ENCODE data around the gene MCCC1.
"Not testable (repeated sequence)": the region's sequence is repeated elsewhere in the genome, so short reads cannot be mapped to it uniquely, and the experiment has no call there.

Gene MCCC1

DNA sequence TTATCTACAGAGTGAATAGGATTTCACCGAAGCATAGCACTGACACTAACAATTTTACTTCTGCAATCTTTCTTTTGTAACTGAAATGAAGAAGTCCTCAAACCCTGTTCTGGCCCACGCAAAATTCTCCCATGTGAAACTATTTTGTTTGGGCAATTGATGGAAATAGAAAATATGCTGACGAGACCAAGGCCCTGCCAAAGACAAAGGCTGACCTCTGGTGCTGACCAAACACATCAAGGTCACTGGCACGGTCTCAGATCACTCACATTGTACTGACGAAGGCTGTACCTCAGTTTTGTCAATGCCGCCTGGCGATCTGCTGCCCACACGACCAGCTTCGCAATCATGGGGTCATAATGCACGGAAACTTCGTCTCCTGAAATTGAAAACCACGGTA, 60.5 kb downstream of the MCCC1 start:
- no peak for DNase-seq

DNA sequence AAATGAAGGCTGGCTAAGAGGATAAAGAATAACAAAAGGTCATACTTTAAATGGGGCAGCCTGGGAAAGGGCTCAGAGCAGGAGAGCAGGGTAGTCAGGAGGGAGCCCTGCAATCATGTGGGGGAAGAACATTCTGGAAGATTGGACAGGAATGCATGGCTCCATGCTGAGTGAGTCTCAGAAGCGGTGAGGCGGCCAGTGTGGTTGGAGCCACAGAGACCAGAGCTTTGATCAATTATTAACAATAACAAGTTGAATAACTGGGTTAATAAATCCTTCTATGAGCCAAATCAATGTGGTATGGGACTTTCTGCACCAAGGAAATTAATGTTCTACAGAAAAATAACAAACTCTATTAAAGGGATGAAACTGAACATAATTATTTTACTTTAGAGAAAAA, 61.1 kb downstream of the MCCC1 start:
- no peak for DNase-seq

DNA sequence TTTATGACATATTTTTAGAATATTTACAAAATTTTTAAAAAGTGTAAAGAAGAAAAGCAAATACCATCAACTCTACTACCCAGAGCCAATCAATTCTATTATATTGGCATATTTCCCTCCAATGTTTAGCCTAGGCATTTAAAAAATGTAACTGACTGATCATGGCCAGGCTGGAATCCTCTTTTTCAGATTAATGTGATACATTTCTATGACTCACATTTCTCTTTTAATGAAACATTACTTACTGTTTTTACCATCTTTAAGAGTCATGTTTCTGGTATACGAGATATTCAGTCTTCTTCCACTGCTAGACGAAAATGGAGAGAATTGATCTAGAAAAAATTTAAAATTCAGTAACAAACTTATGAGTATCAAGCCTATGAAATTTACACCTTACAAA, 65.5 kb downstream of the MCCC1 start:
- no peak for DNase-seq

DNA sequence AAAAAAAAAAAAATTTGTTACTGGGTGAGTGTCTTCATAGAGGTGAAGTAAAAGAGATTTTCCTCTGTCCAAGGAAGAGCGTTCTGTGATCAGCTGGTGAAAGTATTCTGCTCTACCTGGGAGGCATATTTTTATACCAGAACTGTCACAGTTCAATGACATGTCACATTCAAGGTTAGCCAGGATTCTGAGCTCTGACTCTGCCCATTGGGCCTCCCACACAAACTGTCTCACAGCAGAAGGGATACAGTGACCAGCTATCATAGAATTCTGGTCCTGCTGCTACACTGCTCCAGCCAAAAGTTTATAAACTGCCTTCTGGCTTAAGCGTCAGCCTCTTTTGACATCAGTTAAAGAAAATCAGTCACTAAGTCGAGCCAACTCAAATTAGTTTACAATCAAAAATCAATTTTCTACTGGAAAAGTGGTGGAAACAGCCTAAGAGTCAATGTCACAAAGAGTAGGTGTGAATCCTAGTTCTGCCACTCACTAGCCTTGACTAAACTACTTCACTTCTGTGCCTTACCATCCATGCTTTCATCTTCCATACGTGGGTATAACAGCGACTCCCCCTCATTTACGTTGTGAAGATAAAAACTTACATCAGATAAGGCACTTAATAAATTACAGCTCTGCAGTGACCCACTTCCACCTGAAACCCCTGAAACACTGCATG, 66.3 kb downstream of the MCCC1 start:
- no peak for DNase-seq

DNA sequence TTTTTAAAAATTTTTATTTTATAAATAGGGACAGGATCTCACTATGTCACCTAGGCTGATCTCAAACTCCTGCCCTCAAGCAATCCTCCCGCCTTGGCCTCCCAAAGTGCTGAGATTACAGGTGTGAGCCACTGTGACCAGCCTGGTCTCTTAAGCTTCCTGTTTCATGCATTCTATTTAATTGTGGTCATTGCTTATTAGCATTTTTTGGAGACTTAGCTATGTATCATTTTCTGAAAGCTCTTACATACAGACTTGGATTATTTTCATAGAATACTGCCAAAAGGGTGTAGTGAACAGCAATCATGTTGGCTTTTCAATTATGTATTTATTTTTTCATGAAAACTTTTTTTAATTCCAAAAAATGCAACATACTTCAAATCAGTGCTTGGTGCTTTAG, 67.5 kb downstream of the MCCC1 start:
- no peak for DNase-seq

DNA sequence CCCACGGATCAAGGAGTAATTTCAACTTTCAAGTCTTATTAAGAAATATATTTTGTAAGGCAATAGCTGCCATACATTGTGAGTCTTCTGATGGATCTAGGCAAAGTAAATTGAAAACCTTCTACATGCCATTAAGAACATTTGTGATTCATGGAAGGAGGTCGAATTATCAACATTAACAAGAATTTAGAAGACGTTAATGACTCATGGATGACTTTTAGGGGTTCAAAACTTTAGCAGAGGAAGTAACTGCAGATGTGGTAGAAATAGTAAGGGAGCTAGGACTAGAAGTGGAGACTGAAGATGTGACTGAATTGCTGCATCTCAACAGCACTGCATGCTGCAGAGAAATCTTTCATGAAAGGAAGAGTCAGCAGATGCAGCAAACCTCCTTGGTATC, 70.9 kb downstream of the MCCC1 start:
- DNase-seq = no peak

DNA sequence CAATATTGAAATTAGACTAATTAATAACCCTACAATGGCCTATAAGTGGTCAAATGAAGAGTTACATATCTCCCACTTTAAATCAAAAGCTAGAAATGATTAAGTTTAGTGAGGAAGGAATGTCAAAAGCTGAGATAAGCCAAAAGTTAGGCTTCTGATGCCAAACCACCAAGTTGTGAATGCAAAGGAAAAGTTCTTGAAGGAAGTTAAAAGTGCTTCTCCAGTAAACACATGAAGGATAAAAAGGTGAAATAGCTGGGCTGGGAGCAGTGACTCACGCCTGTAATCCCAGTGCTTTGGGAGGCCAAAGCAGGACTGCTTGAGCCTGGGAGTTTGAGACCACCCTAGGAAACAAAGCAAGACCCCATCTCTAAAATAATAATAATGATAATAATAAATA, 72.0 kb downstream of the MCCC1 start:
- no peak for DNase-seq

DNA sequence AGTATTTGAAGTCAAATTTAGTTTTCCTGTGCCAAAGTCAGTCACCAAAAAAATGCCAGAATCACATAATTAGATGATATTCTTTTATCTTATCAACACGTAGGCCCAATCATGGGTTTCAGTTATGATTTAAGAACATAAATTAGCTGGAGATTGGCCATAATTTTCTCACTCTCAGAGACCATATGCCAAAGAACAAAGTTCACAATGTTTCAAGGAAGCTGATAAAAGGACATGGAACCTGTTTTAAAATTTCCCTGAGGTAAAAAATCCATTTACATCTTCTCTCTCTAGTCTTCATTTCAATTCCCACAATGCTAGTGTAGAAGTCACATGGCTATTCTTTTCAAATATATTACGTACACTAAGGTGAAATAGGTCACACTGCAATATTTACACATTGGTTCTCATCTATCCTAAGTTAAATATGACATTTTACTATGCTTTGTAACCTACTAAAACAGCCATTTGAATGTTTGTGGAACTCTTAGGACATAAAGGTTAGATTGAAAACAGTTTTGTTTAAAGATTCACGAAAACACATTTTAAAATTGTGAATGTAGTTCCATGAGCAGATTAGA, 76.3 kb downstream of the MCCC1 start:
- DNase-seq = no peak

DNA sequence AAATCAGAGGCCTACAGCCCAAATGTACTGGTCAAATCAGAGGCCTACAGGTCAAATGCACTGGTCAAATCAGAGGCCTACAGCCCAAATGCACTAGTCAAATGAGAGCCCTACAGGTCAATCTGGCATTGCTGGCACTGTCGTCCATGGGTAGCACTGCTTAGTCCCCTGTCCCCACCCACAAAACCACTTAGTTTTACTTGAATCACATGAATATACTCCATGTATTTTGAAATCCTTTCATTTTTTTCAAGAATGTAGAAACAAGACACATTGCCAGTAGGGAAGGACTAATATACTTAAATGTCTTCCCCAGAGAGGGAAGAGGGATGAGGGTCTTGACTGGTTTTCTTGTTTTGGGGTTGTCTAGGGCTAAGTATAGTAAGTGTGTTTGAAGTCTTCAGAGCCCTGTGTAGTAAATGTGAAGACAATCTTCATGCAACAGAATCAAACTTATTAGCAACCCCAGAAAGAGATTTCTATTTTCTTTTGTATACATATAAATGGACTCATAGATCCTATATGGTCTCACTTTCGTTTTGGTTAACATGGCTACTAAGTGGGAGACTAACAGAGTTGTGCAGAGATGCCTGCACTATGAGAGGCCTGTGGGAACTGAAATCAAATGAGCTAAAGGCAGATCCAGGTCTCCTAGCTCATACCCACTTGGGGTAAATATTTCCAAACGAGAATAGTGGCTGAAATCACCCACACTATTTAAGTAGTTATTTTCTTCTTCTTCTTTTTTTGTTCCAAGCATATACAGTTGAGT, 80.7 kb downstream of the MCCC1 start:
- DNase-seq = no peak

DNA sequence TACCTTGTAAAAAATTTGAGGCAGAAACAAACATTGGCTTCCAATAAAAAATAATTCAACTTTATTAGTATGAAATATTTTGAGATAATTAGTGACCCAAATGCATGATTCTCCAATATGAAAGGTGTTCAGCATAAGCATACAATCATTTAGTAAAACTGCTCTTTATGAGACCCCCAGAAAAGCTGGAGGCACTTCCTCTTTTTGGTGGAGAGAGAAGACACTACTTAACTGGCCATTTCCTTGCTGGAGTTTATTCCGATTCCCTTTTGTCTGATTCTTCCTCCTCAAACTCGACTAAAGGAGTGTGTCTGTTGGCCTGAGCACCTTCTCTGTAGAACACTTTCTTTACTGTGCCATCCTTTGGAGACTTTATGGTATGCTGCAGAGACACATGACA, 84.1 kb downstream of the MCCC1 start:
- DNase-seq = no peak

DNA sequence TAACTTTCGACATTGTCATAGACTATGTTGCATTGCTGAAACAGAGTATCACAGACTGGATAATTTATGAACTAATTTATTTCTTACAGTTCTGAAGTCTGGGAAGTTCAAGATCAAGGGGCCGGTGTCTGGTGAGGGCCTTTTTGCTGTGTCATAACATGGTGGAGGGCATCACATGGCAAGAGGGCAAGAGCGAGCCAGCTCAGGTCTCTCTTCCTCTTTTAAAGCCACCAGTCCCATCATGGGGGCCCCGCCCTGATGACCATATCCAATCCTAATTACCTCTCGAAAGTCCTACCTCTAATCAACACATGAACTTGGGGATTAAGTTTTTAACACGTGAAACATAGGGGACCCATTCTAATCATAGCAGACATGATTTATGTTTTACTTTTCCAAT, 85.4 kb downstream of the MCCC1 start:
- no peak for DNase-seq

DNA sequence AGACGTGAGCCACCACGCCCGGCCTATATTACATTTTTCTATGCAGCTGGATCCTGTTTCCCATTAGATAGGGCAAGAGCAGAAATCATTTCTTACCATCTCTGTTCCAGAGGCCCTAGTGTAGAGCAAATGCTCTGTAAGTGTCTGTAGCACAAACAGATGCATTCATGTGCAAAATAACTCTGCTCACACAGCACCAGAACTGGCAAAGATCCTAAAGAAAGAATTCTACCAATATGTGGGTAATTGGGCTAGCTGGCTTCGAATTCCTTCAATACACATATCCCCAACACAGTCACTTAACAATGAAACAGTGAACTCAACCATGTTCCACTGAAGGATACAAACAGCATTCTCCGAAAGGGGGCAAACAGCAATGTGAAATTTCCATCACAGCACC, 86.2 kb downstream of the MCCC1 start:
- DNase-seq = no peak

DNA sequence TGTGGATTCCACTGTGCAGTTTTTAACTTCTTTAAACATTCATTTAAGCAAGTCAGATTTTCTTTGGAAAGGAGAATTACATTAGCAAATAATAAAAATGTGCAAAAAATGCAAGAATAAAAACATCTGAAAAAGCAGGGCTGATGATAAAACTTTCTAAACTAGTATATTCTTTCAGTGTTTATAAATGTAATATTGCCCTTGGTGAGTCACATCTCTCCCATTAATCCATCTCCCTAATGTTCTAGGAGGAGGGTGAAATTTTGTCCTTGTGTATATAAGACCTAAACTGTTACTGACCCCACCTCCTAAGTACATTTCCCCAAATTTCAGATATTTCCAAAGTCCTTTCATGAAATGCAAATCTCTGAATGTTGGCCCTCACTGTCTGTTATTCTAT, 90.5 kb downstream of the MCCC1 start:
- no peak for DNase-seq

DNA sequence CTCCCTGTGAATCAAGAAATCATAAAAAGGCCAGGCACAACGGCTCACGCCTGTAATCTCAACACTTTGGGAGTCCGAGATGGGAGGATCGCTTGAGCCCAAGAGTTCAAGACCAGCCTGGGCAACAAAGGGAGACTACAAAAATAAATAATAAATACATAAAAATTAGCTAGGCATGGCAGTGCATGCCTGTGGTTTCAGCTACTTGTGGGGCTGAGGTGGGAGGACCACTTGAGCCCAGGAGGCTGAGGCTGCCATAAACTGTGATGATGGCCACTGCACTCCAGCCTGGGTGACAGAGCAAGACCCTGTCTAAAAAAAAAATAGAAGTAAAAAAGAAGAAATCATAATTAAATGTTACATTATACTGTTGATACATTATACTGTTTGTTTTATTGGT, 91.0 kb downstream of the MCCC1 start:
- DNase-seq = no peak

DNA sequence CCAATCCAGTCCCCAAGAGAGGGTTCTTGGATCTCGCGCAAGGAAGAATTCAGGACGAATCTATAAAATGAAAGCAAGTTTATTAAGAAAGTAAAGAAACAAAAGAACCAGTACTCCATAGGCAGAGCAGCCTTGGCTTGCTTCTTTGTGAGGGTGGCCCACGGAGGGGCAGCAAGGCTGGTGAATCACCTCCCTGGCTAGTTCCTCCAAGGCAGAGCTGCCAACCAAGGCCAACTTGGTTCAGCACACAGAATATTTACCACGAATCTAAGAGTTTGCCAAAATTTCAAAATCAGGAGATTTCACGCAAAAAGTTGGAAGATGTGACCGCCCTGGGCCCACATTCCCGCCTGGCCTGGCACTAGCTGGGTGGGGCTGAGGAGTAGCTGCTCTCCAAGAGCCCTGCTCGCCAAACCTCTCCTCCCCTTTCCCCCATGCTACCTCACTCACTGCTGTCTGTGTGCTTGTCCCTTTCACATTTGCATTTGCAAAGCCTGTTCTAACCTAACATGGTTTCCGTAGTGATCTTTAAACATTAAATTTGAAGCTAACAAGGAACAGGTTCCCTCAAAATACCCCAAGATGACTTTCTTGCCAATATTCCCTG, 92.8 kb downstream of the MCCC1 start:
- no peak for DNase-seq

DNA sequence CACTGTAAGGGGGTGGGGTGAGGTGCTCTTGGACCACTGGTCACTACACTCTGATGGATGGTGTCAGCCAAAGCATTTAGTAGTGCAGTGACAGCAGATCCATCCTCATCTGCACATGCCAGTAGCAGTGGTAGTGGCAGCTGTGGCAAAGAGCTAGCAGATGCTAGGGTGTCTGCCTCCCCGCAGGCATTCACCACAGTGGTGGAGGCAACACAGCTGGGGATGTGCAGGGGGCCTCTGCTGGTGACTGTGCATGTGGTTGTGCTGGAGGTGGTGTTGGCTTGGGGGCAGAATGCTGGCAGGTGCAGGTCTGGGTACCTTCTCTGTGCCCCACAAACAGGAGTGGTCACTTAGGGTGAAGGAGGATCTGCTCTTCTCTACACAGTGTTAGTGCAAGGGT, 99.5 kb downstream of the MCCC1 start:
- DNase-seq = no peak

DNA sequence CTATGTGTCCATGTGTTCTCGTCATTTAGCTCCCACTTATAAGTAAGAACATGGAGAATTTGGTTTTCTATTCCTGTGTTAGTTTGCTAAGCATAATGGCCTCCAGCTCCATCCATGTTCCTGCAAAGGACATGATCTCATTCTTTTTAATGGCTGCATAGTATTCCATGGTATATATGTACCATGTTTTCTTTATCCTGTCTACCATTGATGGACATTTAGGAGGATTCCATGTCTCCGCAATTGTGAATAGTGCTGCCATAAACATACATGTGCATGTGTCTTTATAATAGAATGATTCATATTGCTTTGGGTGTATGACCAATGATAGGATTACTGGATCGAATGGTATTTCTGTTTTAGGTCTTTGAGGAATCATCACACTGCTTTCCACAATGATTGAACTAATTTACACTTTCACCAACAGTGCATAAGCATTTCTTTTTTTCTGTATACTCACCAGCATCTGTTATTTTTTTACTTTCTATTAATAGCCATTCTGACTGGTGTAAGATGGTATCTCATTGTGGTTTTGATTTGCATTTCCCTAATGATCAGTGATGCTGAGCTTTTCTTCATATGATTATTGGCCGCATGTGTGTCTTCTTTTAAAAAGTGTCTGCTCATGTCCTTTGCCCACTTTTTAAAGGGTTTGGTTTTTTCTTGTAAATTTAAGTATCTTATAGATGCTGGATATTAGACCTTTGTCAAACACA, 105.7 kb downstream of the MCCC1 start:
- DNase-seq = not testable (repeated sequence)

DNA sequence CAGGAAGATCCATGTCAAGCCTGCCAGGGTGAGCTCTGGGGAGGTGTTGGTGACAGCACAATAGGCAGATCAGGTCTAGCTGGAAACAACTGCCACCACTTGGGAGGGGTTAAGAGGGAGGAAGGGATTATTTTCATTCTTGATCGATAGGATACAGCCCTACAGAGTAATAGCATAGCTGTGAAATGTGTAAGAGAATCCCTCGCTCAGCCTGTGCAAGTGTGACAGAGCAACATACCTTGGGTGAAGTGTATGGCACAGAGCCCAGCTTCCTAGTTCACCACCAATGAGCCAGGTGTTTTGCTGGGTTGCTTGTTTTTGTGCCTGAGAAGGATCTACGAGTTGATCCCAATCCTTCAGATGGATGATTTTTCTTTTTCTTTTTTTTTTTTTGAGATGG, 109.7 kb downstream of the MCCC1 start:
- no peak for DNase-seq

DNA sequence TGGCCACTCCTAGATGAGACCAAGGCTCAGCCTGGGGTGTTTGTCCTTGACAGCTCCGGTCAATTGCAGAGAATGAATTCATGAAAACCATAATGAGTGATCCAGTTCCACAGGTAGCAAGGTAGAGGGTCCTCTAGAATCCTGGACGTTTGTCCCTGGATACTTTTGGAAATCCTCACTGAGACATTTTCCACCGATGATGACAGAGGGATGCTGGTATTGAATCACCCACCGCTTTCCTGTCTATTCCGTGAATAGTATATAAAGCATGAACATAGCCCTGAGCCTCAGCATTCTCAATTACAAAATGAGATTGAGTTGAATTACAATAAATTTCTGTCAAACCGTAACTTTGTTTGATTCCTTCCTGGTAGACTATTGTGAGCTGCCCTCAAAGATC, 113.3 kb downstream of the MCCC1 start:
- DNase-seq = no peak

DNA sequence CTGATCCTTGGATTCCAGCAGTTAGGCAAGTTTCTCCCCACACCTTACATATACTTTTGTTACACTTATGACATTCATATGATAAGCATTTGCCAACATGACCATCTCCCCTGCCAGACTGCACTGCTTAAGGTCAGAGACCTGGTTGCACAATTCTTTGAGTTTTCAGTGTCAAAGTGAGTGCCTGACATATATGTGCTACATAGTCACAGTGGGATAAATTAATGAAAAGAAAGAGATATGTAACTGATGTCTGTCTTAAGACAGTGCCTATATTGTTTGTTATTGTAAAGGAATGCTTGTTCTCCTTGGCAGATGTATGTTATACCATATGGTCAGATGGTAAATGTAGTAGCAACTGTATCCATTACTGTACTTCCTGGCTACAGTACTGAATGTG, 115.4 kb downstream of the MCCC1 start:
- DNase-seq = no peak

DNA sequence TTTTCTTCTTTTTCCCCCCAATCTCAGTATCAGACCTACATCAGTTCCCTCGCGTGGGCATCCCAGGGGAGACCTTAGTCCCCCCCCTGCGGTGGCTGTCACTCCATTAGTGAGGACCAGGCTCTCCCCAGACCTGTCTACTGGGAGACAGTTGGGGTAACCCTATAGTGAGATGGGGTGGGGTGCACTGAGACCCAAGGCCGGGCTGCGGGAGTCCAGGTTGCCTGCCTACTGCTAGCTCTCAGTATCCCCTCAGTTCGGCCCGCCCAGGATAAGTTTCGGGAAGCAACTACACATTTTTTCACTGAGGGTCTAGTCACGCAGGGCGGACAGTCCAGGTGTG, 118.3 kb downstream of the MCCC1 start:
- DNase-seq = no peak

DNA sequence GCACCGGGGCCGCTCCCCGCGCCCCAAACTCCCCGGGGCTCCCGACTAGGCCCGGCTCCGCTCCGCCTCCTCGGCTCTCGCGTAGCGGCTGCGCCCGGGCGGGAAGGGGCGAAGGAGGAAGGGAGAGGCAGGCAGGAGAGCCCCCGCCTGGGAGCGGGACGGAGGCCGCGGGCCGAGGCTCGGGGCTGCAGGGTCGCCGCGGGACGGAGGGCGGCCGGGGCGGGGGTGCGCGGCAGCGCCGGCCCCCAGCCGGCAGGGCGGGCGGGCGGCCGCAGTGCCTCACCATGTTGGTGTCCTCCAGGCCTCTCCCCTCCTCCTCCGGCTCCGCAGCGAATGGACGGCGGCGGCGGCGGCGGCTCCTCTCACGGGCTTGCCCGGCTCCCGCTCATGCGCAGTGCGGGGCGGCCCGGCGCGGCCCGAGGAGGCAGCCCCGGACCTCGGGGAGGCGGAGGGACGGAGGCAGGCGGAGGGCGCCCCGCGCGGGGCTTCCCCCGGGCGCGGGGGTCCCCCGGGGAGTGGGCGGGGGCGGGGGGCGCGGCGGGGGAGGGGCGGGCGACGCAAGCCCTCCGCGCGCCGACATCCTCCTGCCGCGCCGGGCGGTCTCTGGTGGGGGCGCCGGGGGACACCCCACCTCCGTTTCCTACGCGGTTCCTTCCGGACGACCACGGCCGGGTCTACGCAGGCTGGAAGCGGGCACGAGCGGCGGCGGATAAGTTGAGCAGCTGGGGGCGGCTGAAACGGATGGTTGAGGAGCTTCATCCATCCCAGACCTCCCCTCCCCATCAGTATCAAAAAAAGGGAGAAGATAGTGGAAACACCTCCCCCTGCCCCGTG, 118.9 kb downstream of the MCCC1 start, which contains the start of gene DCUN1D1:
TSS of gene DCUN1D1 (minus strand) at position 335 of the 834 bp plus-strand sequence. CDS start at position 286, 49 bp downstream.
- peak; percentile 76 to 80 (median 78) for DNase-seq
